Right lobe of liver (tissue), 4 donors: ENCODE results near the gene MMP24OS.

ENCODE experiments used
- CTCF ChIP-seq, 4 donors: fragments of 200-600 bp in 3 of 4; fragments of 450-650 bp in 1 of 4; IDR thresholded peaks; one replicate each; pipeline versions ENCODE4 v1.5.1 to v1.8.0; 2016 to 2022; ENCODE audit warnings: antibody characterized with exemption in 4 of 4, mild to moderate bottlenecking in 2 of 4
- POLR2A ChIP-seq: fragments of 450-650 bp; IDR thresholded peaks from one replicate; pipeline ENCODE4 v1.6.1; 2017; ENCODE audit warnings: antibody characterized with exemption, mild to moderate bottlenecking
- donor health status: DM: no; HTN: no; CAD: no.
- donor health status: DM: no; HTN: no; CAD: no.
- donor health status: DM: no; HTN: yes; CAD: no.

- TF ChIP-seq CTCF (IDR thresholded peaks at IDR 0.05) (peak in 3 of 4 donors; percentile 19 to 33 (median 29)), POLR2A (peak; percentile 90)
These were observed at the start of gene MMP24OS for GRCh38 chr20:35277531-35278395.
